Transverse colon (tissue), 4 donors: ENCODE results near the gene LEF1. TPM values are rescaled to one million over a fixed set of nuclear protein-coding genes. Genes with fewer than 3 reads are reported as not detected.

Experiments
- DNase-seq: peaks from one replicate; pipeline ENCODE4 v3.0.0-alpha.2; 2019
- H3K27ac ChIP-seq, 4 donors: fragments of 200-600 bp; sonication (generic); 2 replicates each; pipeline ENCODE4 v1.5.1; 2016 to 2018; ENCODE audit warnings: inconsistent platforms in 4 of 4
- H3K27me3 ChIP-seq: fragments of 200-600 bp; sonication (generic); 2 replicates; pipeline ENCODE4 v1.5.1; 2017; ENCODE audit warnings: inconsistent platforms
- H3K36me3 ChIP-seq, 4 donors: fragments of 200-600 bp; sonication (generic); 2 replicates each; pipeline ENCODE4 v1.5.1; 2017 to 2019; ENCODE audit warnings: inconsistent platforms in 4 of 4
- H3K4me1 ChIP-seq, 4 donors: fragments of 200-600 bp; sonication (generic); 2 replicates each; pipeline ENCODE4 v1.5.1; 2017 to 2020; ENCODE audit warnings: inconsistent platforms in 4 of 4
- H3K4me3 ChIP-seq, 4 donors: fragments of 200-600 bp; sonication (generic); 1 replicate in 1 of 4; 2 replicates in 3 of 4; pipeline versions ENCODE4 v1.5.1 to v1.6.1; 2017 to 2019; ENCODE audit warnings: inconsistent platforms in 4 of 4
- H3K9me3 ChIP-seq, 2 donors: fragments of 200-600 bp; sonication (generic); 2 replicates each; pipeline ENCODE4 v1.5.1; 2017 to 2019; ENCODE audit warnings: inconsistent platforms in 2 of 2
- EP300 ChIP-seq: sonication (generic); formaldehyde crosslinking; IDR thresholded peaks from one replicate; pipeline ENCODE4 v1.6.1; 2017; ENCODE audit warnings: antibody characterized with exemption, low read depth
- POLR2A ChIP-seq: fragments of 450-650 bp; IDR thresholded peaks from one replicate; pipeline ENCODE4 v1.6.1; 2016; ENCODE audit warnings: antibody characterized with exemption, mild to moderate bottlenecking, moderate library complexity
- POLR2AphosphoS5 ChIP-seq, 3 donors: sonication (generic); formaldehyde crosslinking; IDR thresholded peaks; one replicate each; pipeline ENCODE4 v1.6.1; 2016; ENCODE audit warnings: antibody characterized with exemption in 3 of 3
- WGBS, 2 donors: methylation state at CpG; one replicate each; pipeline ENCODE4 v1.1.5; 2018; ENCODE audit warnings: low coverage in 1 of 2; 5-methylcytosine and 5-hydroxymethylcytosine counted together
- in situ Hi-C, 4 donors: fragments of 200-750 bp; cut with MboI; loops; one replicate each; pipeline versions ENCODE4 v1.15.0 to v1.15.1; 2017; ENCODE audit warnings: low sequenced_read_pairs in 3 of 4, low pct_ligation_motif_present in 1 of 4, low pct_unique_long_range_greater_than_20kb in 1 of 4
- intact Hi-C: fragments of 100-400 bp; cut with DNase I; formaldehyde crosslinking; loops from one replicate; pipeline ENCODE4 v1.15.1; 2023; ENCODE audit warnings: low total_unique reads
- total RNA-seq, 4 donors: library from RNA; depleted of rRNA; stranded (reverse); fragments of >200 nt; gene quantifications; one replicate each; pipeline ENCODE4 v1.1.0, GENCODE V29; 2016
- TF ChIP-seq, protein P1 (sequence below), 5 experiments: fragments of 200-600 bp in 3 of 5; fragments of 450-650 bp in 2 of 5; sonication (generic) in 3 of 5; IDR thresholded peaks; 1 replicate in 2 of 5; 2 replicates in 3 of 5; pipeline ENCODE4 v1.5.1; 2016 to 2017; ENCODE audit warnings: antibody characterized with exemption in 5 of 5, inconsistent platforms in 3 of 5, mild to moderate bottlenecking in 2 of 5, moderate library complexity in 1 of 5

LEF1 gene
- total RNA-seq, 4 donors from 2014 or later: 1.4 to 29.2 (median 8.7) TPM

DNA sequence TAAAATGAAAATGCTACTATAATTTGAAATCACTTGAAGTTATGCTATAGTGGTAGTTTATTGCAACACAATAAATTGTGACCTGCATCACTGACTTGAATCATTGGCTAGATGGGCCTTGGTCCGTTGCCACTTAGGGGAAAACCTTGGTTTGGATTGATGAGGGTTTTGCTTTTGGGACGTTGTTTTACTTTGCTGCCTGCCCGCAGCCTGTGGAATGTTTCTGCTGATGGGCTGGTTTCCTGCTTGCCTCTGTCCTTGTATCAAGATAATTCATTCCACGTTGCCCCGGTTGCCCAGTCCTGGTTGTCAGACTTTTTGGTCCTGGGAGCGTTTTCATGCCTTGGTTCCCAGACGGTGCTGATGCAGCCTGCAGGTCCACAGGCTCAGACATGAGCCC, 160.7 kb downstream of the LEF1 start:
- intact Hi-C loops (no loop called here), in situ Hi-C loops (no loop called here)
- Histone ChIP-seq H3K9me3 (no peaks in the 10 kb centered on the region), H3K27me3 (no peaks in the 10 kb centered on the region), H3K36me3 (peaks cover 0 to 9% (median 0%) of the 10 kb centered on the region in 4 donors), H3K4me1 (peaks cover 0 to 5% (median 0%) of the 10 kb centered on the region in 4 donors), H3K27ac (no peak overlapping the region), H3K4me3 (no peak overlapping the region)
- WGBS, 2 donors: 99 to 100% methylated on average over 3 to 7 of the region's 7 CpGs
- DNase-seq: no peak
- TF ChIP-seq, protein P1, sequence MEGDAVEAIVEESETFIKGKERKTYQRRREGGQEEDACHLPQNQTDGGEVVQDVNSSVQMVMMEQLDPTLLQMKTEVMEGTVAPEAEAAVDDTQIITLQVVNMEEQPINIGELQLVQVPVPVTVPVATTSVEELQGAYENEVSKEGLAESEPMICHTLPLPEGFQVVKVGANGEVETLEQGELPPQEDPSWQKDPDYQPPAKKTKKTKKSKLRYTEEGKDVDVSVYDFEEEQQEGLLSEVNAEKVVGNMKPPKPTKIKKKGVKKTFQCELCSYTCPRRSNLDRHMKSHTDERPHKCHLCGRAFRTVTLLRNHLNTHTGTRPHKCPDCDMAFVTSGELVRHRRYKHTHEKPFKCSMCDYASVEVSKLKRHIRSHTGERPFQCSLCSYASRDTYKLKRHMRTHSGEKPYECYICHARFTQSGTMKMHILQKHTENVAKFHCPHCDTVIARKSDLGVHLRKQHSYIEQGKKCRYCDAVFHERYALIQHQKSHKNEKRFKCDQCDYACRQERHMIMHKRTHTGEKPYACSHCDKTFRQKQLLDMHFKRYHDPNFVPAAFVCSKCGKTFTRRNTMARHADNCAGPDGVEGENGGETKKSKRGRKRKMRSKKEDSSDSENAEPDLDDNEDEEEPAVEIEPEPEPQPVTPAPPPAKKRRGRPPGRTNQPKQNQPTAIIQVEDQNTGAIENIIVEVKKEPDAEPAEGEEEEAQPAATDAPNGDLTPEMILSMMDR (IDR thresholded peaks at IDR 0.05): no peak
- no peak for TF ChIP-seq POLR2A

DNA sequence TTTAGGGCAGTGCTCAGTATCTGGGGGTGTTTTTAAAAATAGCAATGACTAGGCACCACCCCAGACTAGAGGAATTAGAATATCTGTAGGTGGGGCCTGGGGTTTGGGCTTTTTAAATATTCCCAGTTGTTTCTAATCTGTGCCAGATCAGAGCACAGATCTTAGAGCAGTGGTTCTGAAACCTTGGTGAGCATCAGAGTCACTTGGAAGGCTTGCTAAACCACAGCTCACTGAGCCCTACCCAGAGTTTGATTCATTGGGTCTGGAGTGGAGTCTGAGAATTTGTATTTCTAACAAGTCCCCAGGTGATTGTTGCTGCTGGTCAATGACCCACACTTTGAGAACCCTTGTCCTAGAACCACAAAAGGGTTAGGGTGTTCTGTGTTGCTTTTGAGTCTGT, 162.4 kb downstream of the LEF1 start:
- H3K36me3 ChIP-seq: peaks cover 0 to 8% (median 0%) of the 10 kb centered on the region in 4 donors
- in situ Hi-C loops (no loop called here), intact Hi-C loops (no loop called here)

DNA sequence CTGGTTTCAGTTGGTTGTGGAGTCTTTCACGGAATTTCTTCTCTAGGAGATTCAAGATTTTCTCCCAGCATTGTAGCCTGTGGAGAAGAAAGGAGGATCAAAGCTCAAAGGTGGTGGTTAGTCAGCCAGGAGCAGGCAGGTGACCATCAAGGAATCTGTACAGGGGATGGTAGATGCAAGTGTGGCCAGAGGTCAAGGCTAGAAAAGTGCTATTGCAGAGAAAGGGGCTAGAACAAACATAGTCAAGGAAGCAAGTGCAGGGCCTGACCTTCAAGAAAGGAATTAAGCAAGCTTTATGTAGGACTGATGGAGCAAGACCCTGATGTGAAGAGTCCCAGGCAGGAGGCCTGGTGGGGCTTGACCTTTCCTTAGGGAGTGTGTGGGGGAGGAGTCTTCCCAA, 162.9 kb downstream of the LEF1 start:
- no peak overlapping the region for H3K27ac ChIP-seq
- intact Hi-C loops: no loop called here
- in situ Hi-C loops: no loop called here
- no peaks in the 10 kb centered on the region for H3K27me3 ChIP-seq
- H3K4me3 ChIP-seq: no peak overlapping the region
- 96% methylated on average over 1 of the region's 1 CpG; no CpG with 5 or more reads in 1 of the 2 donors for WGBS, 2 donors
- TF ChIP-seq, protein P1 (IDR thresholded peaks at IDR 0.05): no peak
- TF ChIP-seq POLR2AphosphoS5 (IDR thresholded peaks at IDR 0.05) (no peak), EP300 (no peak), POLR2A (no peak)
- H3K9me3 ChIP-seq: no peaks in the 10 kb centered on the region
- H3K4me1 ChIP-seq: peaks cover 0 to 5% (median 0%) of the 10 kb centered on the region in 4 donors
- peaks cover 0 to 5% (median 0%) of the 10 kb centered on the region in 4 donors for H3K36me3 ChIP-seq
- no peak for DNase-seq

More for the DNA sequence above, 162.4 kb downstream of the LEF1 start:
- Histone ChIP-seq H3K27me3 (no peaks in the 10 kb centered on the region), H3K27ac (no peak overlapping the region), H3K4me3 (no peak overlapping the region), H3K4me1 (peaks cover 0 to 5% (median 0%) of the 10 kb centered on the region in 4 donors), H3K9me3 (no peaks in the 10 kb centered on the region)
- TF ChIP-seq, protein P1 (IDR thresholded peaks at IDR 0.05): no peak
- TF ChIP-seq POLR2AphosphoS5 (IDR thresholded peaks at IDR 0.05) (no peak), EP300 (no peak), POLR2A (no peak)
- no peak for DNase-seq

DNA sequence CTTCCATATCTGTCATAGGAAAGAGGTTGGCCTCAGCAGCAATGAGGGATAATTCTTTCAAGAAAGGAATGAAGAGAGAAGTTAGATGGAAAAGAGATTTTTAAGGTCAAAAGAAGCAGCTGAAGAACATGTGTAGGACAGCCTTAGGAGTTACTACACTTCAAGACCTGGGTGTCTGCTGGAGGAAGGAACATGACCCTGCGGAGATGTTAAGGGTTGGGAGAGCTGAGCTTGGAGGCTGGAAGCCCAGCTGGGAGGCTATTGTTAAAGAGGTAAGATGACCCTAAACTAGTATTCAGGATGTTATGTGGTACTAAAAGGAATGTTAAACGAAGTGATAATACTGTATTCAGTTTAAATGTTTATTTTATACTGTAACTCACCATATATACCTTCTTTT, 164.1 kb downstream of the LEF1 start:
- 87 to 90% methylated on average over 2 of the region's 2 CpGs for WGBS, 2 donors
- in situ Hi-C loops (no loop called here), intact Hi-C loops (no loop called here)
- Histone ChIP-seq H3K36me3 (peaks cover 0 to 4% (median 0%) of the 10 kb centered on the region in 4 donors), H3K4me1 (peaks cover 0 to 5% (median 0%) of the 10 kb centered on the region in 4 donors), H3K4me3 (no peak overlapping the region), H3K27me3 (no peaks in the 10 kb centered on the region), H3K27ac (no peak overlapping the region), H3K9me3 (no peaks in the 10 kb centered on the region)
- DNase-seq: no peak
- TF ChIP-seq, protein P1 (IDR thresholded peaks at IDR 0.05): no peak
- no peak for TF ChIP-seq POLR2A
- no peak for TF ChIP-seq POLR2AphosphoS5 (IDR thresholded peaks at IDR 0.05)
- no peak for TF ChIP-seq EP300
